Muscle of leg (tissue), 11 donors: ENCODE data around the gene ARHGAP6. TPM values are rescaled to one million over a fixed set of nuclear protein-coding genes. Genes with fewer than 3 reads are reported as not detected.

ENCODE experiments used
- DNase-seq: peaks from one replicate; pipeline ENCODE4 v3.0.0; 2013
- H3K27ac ChIP-seq: one replicate; pipeline ENCODE4 v1.5.1; 2013; ENCODE audit warnings: mild to moderate bottlenecking, low read length, control low read depth
- H3K27me3 ChIP-seq: one replicate; pipeline ENCODE4 v1.6.1; 2013; ENCODE audit warnings: low read length; ENCODE audit not compliant: control insufficient read depth, insufficient read depth
- H3K36me3 ChIP-seq: one replicate; pipeline ENCODE4 v1.6.1; 2013; ENCODE audit warnings: low read length; ENCODE audit not compliant: control insufficient read depth, insufficient read depth
- H3K4me1 ChIP-seq: one replicate; pipeline ENCODE4 v1.6.1; 2013; ENCODE audit warnings: low read length; ENCODE audit not compliant: control insufficient read depth, insufficient read depth
- H3K4me3 ChIP-seq: one replicate; pipeline ENCODE4 v1.5.1; 2013; ENCODE audit warnings: low read length, control low read depth
- H3K9me3 ChIP-seq: replicated peaks from 2 replicates; pipeline ENCODE4 v1.6.1; 2013; ENCODE audit warnings: low read depth, low read length; ENCODE audit not compliant: control insufficient read depth
- WGBS: methylation state at CpG from one replicate; pipeline ENCODE4 v1.1.5; 2013; ENCODE audit warnings: missing lambda C conversion rate; ENCODE audit not compliant: insufficient coverage; 5-methylcytosine and 5-hydroxymethylcytosine counted together
- polyA plus RNA-seq, 8 donors: library from polyadenylated mRNA; unstranded; fragments of 120-200 nt; gene quantifications; one replicate each; pipeline versions ENCODE4 v1.2.1 to v1.2.3, GENCODE V29; 2013; ENCODE audit warnings: inconsistent platforms in 1 of 8, low replicate concordance in 1 of 8; ENCODE audit not compliant: insufficient read length in 8 of 8, insufficient read depth in 1 of 8
- total RNA-seq: library from RNA; stranded (reverse); fragments of 120-200 nt; gene quantifications from one replicate; pipeline ENCODE4 v1.2.4, GENCODE V29; 2013

Gene ARHGAP6
- total and polyA plus RNA-seq, 9 donors, result 7.4 to 10.9 (median 9.3) TPM

- H3K27ac ChIP-seq, result peak overlapping the region; percentile 71
- no peak overlapping the region for H3K4me3 ChIP-seq
- H3K9me3 ChIP-seq, result no peaks in the 10 kb centered on the region
- no CpG with 5 or more reads among the region's 3 CpGs for WGBS
- no peaks in the 10 kb centered on the region for H3K4me1 ChIP-seq
- DNase-seq, result no peak
- no peaks in the 10 kb centered on the region for H3K36me3 ChIP-seq
- H3K27me3 ChIP-seq, result peaks cover 18% of the 10 kb centered on the region
Measured at GRCh38 chrX:11265352-11265751, 400.4 kb downstream of the ARHGAP6 start.

DNA sequence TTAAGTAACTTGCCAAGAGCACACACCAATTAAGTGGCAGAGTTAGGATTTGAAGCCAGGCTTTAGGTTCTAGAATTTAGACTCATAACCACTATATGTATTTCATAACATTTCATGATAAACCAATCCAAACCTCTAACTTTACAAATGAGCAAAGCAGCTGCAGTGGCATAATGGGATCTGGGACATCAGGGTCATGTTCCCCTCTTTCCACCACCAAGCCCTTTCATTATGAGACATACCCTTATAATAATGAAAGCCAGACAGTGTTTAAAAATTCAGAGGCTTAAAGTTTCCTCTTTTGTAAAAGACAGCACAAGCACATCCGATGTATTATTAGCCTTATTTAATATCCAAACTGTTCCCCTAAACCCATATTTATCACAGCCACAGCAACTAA lies 400.8 kb downstream of the ARHGAP6 start:
- Histone ChIP-seq H3K36me3 (no peaks in the 10 kb centered on the region), H3K4me1 (no peaks in the 10 kb centered on the region), H3K27ac (no peak overlapping the region), H3K27me3 (peaks cover 20% of the 10 kb centered on the region), H3K9me3 (no peaks in the 10 kb centered on the region), H3K4me3 (no peak overlapping the region)
- no peak for DNase-seq
- 80% methylated on average over 1 of the region's 1 CpG for WGBS

- WGBS, result no CpG with 5 or more reads among the region's 1 CpG
- Histone ChIP-seq H3K27ac (no peak overlapping the region), H3K36me3 (no peaks in the 10 kb centered on the region), H3K27me3 (peaks cover 12% of the 10 kb centered on the region), H3K4me3 (no peak overlapping the region), H3K9me3 (no peaks in the 10 kb centered on the region), H3K4me1 (no peaks in the 10 kb centered on the region)
- DNase-seq, result no peak
Measured at GRCh38 chrX:11261260-11261659, 404.5 kb downstream of the ARHGAP6 start.

GRCh38 chrX:11259437-11259836 lies 406.3 kb downstream of the ARHGAP6 start:
- Histone ChIP-seq H3K36me3 (no peaks in the 10 kb centered on the region), H3K9me3 (no peaks in the 10 kb centered on the region), H3K4me1 (no peaks in the 10 kb centered on the region), H3K4me3 (no peak overlapping the region), H3K27me3 (peaks cover 12% of the 10 kb centered on the region), H3K27ac (no peak overlapping the region)
- DNase-seq, result no peak
- WGBS, result no CpG with 5 or more reads among the region's 1 CpG

GRCh38 chrX:11257711-11258110 lies 408.0 kb downstream of the ARHGAP6 start:
- H3K4me3 ChIP-seq, result no peak overlapping the region
- H3K36me3 ChIP-seq, result no peaks in the 10 kb centered on the region
- DNase-seq, result no peak
- 40% methylated on average over 1 of the region's 2 CpGs for WGBS
- no peak overlapping the region for H3K27ac ChIP-seq
- H3K27me3 ChIP-seq, result peaks cover 6% of the 10 kb centered on the region
- H3K4me1 ChIP-seq, result no peaks in the 10 kb centered on the region
- no peaks in the 10 kb centered on the region for H3K9me3 ChIP-seq

- no peaks in the 10 kb centered on the region for H3K36me3 ChIP-seq
- no peak for DNase-seq
- WGBS, result no CpG with 5 or more reads among the region's 2 CpGs
- H3K9me3 ChIP-seq, result no peaks in the 10 kb centered on the region
- H3K4me1 ChIP-seq, result no peaks in the 10 kb centered on the region
- no peak overlapping the region for H3K27ac ChIP-seq
- no peak overlapping the region for H3K4me3 ChIP-seq
- H3K27me3 ChIP-seq, result peaks cover 4% of the 10 kb centered on the region
Measured at GRCh38 chrX:11257290-11257689, 408.4 kb downstream of the ARHGAP6 start.

DNA sequence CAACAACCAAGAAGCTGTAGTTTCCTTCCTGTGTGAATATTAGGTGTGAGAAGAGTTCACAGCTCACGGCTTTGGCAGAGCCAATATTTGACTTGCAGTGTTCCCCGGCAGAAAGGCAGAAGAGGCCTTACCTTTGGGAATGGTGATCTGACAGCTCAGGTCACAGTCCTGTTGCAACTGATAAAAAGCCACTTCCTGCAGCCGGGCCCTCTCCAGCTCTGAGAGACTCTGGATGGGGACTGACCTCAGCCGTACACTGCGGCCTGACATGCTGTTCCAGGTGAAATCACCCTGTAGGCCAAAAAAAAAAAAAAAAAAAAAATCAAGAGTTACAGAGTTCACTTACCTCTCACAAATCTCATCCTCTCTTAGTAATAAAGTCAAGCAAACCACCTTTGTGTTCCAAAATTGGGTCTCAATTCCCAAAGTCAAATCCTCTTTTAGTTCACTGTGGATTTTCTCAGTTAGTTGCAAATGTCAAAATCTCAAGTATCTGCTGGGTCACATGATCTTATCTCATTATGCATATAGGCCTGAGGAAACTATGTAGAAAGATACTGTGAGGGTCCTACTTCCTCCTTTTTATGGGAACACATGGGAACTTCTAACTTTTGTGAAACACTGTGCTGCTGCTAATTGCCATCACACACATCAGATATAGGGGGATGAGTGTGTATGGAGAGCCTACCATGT lies 411.2 kb downstream of the ARHGAP6 start:
- Histone ChIP-seq H3K36me3 (no peaks in the 10 kb centered on the region), H3K4me3 (no peak overlapping the region), H3K27me3 (peaks cover 3% of the 10 kb centered on the region), H3K27ac (no peak overlapping the region), H3K9me3 (no peaks in the 10 kb centered on the region), H3K4me1 (no peaks in the 10 kb centered on the region)
- WGBS, result 71% methylated on average over 2 of the region's 5 CpGs
- no peak for DNase-seq

GRCh38 chrX:11244636-11245035 lies 421.1 kb downstream of the ARHGAP6 start:
- peaks cover 6% of the 10 kb centered on the region for H3K27me3 ChIP-seq
- no CpG with 5 or more reads among the region's 2 CpGs for WGBS
- H3K4me1 ChIP-seq, result no peaks in the 10 kb centered on the region
- no peak overlapping the region for H3K4me3 ChIP-seq
- H3K9me3 ChIP-seq, result no peaks in the 10 kb centered on the region
- H3K36me3 ChIP-seq, result no peaks in the 10 kb centered on the region
- peak; percentile 87 for DNase-seq
- H3K27ac ChIP-seq, result no peak overlapping the region

GRCh38 chrX:11242704-11243103 lies 423.0 kb downstream of the ARHGAP6 start:
- no peak for DNase-seq
- Histone ChIP-seq H3K36me3 (no peaks in the 10 kb centered on the region), H3K4me3 (no peak overlapping the region), H3K27ac (no peak overlapping the region), H3K9me3 (no peaks in the 10 kb centered on the region), H3K4me1 (no peaks in the 10 kb centered on the region), H3K27me3 (peaks cover 7% of the 10 kb centered on the region)

DNA sequence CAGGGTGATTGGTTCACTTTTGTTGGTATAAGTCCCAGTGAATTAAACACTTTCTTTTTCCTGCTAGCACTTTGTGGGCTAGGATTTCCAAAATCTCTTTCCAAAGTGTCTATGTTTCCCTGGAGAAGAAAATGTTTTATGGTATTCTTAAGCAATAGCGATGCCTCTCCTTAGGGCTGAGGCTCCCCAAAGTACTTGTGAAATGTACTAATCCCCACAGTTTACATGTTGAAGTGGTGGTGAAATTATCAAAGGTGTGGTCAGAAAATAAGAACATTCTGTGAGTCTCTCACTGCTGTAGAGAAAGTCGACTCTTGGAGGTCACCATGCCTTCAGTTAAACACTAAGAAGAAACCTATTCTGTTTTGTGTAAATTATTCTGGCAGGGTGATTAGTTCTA lies 424.0 kb downstream of the ARHGAP6 start:
- Histone ChIP-seq H3K4me3 (no peak overlapping the region), H3K27ac (no peak overlapping the region), H3K36me3 (no peaks in the 10 kb centered on the region), H3K9me3 (no peaks in the 10 kb centered on the region), H3K4me1 (no peaks in the 10 kb centered on the region), H3K27me3 (peaks cover 7% of the 10 kb centered on the region)
- no peak for DNase-seq
- no CpG with 5 or more reads among the region's 2 CpGs for WGBS

DNA sequence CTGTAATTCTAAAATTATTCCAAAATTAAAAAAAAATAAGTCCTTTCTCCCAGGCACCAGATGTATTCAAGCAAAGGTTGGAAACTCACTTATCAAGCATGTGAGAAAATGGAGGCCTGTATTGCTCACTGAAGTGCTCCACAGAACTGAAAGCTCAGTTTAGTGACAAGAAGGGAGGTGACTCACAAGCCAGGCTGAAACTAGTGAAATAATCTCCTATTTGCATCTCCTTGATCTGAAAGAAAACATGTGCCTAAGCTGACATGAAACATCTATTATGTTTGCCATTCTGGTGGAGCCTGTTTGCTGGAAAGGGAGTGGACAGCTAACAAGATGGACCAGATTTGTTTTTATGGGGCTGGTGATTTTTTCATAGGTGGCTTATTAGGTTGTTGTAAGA lies 426.5 kb downstream of the ARHGAP6 start:
- Histone ChIP-seq H3K9me3 (peaks cover 2% of the 10 kb centered on the region), H3K27ac (no peak overlapping the region), H3K4me3 (no peak overlapping the region), H3K27me3 (peaks cover 7% of the 10 kb centered on the region), H3K36me3 (no peaks in the 10 kb centered on the region), H3K4me1 (no peaks in the 10 kb centered on the region)
- DNase-seq, result no peak
